ENCODE results near the gene SHB.

Gene SHB

DNA sequence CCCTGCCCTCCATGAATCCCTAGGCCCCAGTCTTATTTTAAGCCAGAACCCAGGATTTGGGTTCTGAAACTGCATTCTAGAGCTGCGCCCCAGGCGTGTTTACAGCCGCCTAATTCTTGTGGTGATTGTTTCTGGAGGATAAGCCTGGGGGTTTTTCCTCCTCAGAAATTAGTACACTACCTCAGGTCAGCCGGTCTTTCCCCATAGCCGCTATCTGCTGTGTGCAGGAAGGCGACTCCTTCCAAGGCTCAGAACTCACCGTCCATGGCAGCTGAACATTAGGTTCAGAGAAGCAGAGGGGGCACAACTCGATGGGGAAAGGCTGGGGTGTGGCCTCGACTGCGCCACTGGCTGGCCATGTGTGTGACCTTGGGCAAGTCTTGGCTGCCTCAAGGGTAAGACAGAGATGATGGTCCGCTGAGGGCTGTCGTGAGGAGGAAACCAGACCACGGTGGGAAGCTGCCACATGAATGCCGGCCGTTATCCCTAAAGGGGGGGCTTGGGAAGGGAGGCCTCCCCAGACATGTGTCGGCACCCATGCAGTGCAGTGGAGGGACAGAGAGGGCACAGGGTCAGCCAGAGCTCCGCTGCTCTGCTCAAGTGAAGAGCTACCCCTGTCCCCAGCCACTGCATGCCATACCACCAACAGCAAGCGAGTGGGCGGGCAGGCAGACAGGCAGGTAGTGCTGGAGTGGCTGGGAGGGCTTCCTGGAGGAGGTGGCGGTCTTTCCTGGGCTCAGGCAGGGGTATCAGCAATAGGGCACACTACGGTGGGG is 28.9 kb downstream of the SHB start:
- TF ChIP-seq, protein P1, sequence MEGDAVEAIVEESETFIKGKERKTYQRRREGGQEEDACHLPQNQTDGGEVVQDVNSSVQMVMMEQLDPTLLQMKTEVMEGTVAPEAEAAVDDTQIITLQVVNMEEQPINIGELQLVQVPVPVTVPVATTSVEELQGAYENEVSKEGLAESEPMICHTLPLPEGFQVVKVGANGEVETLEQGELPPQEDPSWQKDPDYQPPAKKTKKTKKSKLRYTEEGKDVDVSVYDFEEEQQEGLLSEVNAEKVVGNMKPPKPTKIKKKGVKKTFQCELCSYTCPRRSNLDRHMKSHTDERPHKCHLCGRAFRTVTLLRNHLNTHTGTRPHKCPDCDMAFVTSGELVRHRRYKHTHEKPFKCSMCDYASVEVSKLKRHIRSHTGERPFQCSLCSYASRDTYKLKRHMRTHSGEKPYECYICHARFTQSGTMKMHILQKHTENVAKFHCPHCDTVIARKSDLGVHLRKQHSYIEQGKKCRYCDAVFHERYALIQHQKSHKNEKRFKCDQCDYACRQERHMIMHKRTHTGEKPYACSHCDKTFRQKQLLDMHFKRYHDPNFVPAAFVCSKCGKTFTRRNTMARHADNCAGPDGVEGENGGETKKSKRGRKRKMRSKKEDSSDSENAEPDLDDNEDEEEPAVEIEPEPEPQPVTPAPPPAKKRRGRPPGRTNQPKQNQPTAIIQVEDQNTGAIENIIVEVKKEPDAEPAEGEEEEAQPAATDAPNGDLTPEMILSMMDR (IDR thresholded peaks at IDR 0.05; ENCODE audit: insufficient read depth, low read length, poor library complexity, severe bottlenecking) = no peak
- Histone ChIP-seq H3K4me3 (replicated peaks; ENCODE audit: low read depth, low read length) (no peak overlapping the region), H3K27me3 (replicated peaks; ENCODE audit: control insufficient read depth, insufficient read depth, low read length) (no peaks in the 10 kb centered on the region), H3K36me3 (ENCODE audit: control insufficient read depth, insufficient read depth, low read length) (no peaks in the 10 kb centered on the region)
- no peak for DNase-seq (ENCODE audit: extremely low read depth, insufficient read length)

DNA sequence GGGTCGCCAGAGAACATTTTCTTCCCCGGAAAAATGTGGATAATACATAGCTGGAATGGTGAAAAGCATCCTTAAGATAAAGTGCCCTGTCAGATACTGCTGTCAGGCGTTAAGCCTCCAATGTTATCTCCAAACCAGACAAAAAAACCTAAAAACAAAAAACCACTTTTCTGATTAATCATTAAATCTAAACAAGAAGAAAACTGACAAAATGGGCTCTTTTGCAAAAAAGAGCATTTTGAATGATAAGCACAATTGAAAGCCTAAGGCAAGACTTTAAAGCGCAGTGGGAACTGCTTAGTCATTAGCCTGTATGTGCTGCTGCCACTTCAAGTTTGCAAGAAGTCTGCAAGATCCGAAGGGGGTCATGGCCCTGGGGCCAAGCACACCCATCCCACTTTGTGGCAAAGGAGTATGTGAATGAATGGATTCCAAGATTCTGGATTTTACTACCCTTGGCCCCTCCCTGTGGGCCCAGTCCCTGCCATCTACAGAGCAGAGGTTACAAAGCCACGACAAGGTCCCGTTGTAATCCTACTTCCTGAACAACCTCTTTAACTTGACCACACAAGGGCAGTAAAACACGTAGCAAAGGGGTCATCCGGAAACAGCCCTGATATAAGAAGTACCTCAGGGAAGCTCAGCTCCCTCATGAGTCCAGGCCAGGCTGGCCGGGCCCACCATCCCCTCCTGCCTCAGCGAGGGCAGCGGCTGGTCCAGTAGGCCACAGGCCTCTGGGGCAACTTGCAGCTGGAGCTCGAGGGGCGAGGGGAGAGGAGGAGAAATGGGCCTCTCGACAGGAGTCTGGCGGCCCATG is 29.7 kb downstream of the SHB start:
- TF ChIP-seq, protein P1 (IDR thresholded peaks at IDR 0.05; ENCODE audit: insufficient read depth, low read length, poor library complexity, severe bottlenecking) = no peak
- Histone ChIP-seq H3K27me3 (replicated peaks; ENCODE audit: control insufficient read depth, insufficient read depth, low read length) (no peaks in the 10 kb centered on the region), H3K36me3 (ENCODE audit: control insufficient read depth, insufficient read depth, low read length) (no peaks in the 10 kb centered on the region), H3K4me3 (replicated peaks; ENCODE audit: low read depth, low read length) (no peak overlapping the region)
- no peak for DNase-seq (ENCODE audit: extremely low read depth, insufficient read length)

DNA sequence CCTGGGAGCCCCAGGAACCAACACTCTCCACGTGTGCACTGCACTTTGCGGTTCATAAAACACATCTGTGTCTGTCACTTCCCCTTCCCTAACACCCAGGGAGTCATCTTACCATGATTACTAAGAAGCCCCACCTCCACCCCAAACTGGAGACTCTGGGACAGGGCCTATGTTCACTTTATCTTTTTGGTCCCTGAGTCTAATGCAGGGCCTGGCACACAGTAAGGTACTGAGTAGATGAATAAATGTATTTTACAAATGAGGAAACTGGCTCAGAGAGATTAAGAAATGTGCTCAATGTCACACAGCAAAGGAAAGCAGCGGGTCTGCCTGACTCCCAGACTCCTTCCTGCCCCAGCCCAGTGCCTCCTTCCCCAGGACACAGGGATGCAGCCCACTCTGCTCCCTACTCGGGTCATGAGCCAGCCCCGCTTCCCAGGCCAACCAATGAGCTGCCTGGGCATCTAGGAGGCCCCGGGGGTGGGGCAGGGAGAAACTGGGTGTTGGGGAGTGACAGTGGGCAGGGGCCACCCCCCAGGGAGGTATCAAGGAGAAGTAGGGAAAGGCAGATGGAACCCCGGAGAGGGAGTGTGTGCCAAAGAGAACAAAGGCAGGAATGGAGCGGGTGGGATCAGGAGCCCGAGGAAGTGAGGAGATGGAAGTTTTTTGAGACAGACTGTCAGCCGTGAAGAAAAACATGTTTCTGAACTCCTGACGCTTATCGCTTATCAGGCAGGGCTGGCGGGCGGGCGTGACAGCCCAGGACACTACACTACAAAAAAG is 30.5 kb downstream of the SHB start:
- Histone ChIP-seq H3K27me3 (replicated peaks; ENCODE audit: control insufficient read depth, insufficient read depth, low read length) (no peaks in the 10 kb centered on the region), H3K36me3 (ENCODE audit: control insufficient read depth, insufficient read depth, low read length) (no peaks in the 10 kb centered on the region), H3K4me3 (replicated peaks; ENCODE audit: low read depth, low read length) (no peak overlapping the region)
- TF ChIP-seq, protein P1 (IDR thresholded peaks at IDR 0.05; ENCODE audit: insufficient read depth, low read length, poor library complexity, severe bottlenecking) = no peak
- no peak for DNase-seq (ENCODE audit: extremely low read depth, insufficient read length)

DNA sequence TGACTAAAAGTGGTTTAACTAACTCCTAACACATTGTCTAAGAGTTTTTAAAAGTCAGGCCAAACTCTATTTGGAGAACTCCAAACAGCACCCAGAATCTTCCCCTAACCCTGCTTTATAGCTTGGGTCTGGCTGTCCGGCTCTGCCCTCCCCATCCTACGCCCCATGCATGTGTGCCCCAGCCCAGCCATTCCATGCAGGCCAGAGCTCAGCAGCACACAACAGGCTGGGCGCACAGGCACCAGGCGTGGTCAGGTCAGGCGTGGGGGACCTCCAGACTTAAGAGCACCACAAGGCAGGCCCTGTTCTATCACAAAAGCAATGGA is 31.1 kb downstream of the SHB start:
- no peak overlapping the region for H3K4me3 ChIP-seq (replicated peaks; ENCODE audit: low read depth, low read length)
- no peaks in the 10 kb centered on the region for H3K36me3 ChIP-seq (ENCODE audit: control insufficient read depth, insufficient read depth, low read length)
- no peaks in the 10 kb centered on the region for H3K27me3 ChIP-seq (replicated peaks; ENCODE audit: control insufficient read depth, insufficient read depth, low read length)
- DNase-seq (ENCODE audit: extremely low read depth, insufficient read length) = no peak
- TF ChIP-seq, protein P1 (IDR thresholded peaks at IDR 0.05; ENCODE audit: insufficient read depth, low read length, poor library complexity, severe bottlenecking) = no peak

- no peaks in the 10 kb centered on the region for H3K36me3 ChIP-seq (ENCODE audit: control insufficient read depth, insufficient read depth, low read length)
- no peak for DNase-seq (ENCODE audit: extremely low read depth, insufficient read length)
- H3K4me3 ChIP-seq (replicated peaks; ENCODE audit: low read depth, low read length) = no peak overlapping the region
- TF ChIP-seq, protein P1 (IDR thresholded peaks at IDR 0.05; ENCODE audit: insufficient read depth, low read length, poor library complexity, severe bottlenecking) = no peak
- H3K27me3 ChIP-seq (replicated peaks; ENCODE audit: control insufficient read depth, insufficient read depth, low read length) = no peaks in the 10 kb centered on the region
These were observed 32.5 kb downstream of the SHB start for GRCh38 chr9:38036359-38037084.

All from GM06990 (cell line).